Right hindlimb (tissue), 1 donor: ENCODE results near the gene COL6A3.
A peak's percentile ranks its signal among the peaks of the same experiment; 100 is the strongest.
"Not testable (repeated sequence)": the region's sequence is repeated elsewhere in the genome, so short reads cannot be mapped to it uniquely, and the experiment has no call there.

Experiments
- DNase-seq: peaks from one replicate; pipeline ENCODE4 v3.0.0-alpha.2; 2018

COL6A3 gene

GRCh38 chr2:237315170-237315828, 98.7 kb downstream of the COL6A3 start:
- DNase-seq = peak; percentile 96

- no peak for DNase-seq
These were observed 99.3 kb downstream of the COL6A3 start for GRCh38 chr2:237314681-237315080.

- no peak for DNase-seq
These were observed 99.8 kb downstream of the COL6A3 start for GRCh38 chr2:237314198-237314597.

GRCh38 chr2:237312021-237312755, 101.8 kb downstream of the COL6A3 start:
- DNase-seq = no peak

GRCh38 chr2:237310515-237311114, 103.3 kb downstream of the COL6A3 start:
- DNase-seq = no peak

- no peak for DNase-seq
These were observed 104.5 kb downstream of the COL6A3 start for GRCh38 chr2:237309416-237309815.

GRCh38 chr2:237309011-237309410, 105.0 kb downstream of the COL6A3 start:
- DNase-seq = peak; percentile 61

GRCh38 chr2:237307474-237307873, 106.5 kb downstream of the COL6A3 start:
- no peak for DNase-seq

GRCh38 chr2:237306787-237307170, 107.2 kb downstream of the COL6A3 start:
- no peak for DNase-seq

- DNase-seq = no peak
These were observed 107.7 kb downstream of the COL6A3 start for GRCh38 chr2:237306083-237306786.

- no peak for DNase-seq
These were observed 108.4 kb downstream of the COL6A3 start for GRCh38 chr2:237305579-237305978.

- no peak for DNase-seq
These were observed 109.0 kb downstream of the COL6A3 start for GRCh38 chr2:237304763-237305514.

- not testable (repeated sequence) for DNase-seq
These were observed 110.7 kb downstream of the COL6A3 start for GRCh38 chr2:237303244-237303643.

- no peak for DNase-seq
These were observed 112.4 kb downstream of the COL6A3 start for GRCh38 chr2:237301595-237301994.

- no peak for DNase-seq
These were observed 113.2 kb downstream of the COL6A3 start for GRCh38 chr2:237300739-237301138.

- DNase-seq = no peak
These were observed 114.1 kb downstream of the COL6A3 start for GRCh38 chr2:237299906-237300305.

- no peak for DNase-seq
These were observed 115.5 kb downstream of the COL6A3 start for GRCh38 chr2:237298151-237299118.

- no peak for DNase-seq
These were observed 116.4 kb downstream of the COL6A3 start for GRCh38 chr2:237297421-237298150.

GRCh38 chr2:237296756-237297155, 117.2 kb downstream of the COL6A3 start:
- no peak for DNase-seq

- DNase-seq = no peak
These were observed 118.0 kb downstream of the COL6A3 start for GRCh38 chr2:237295889-237296480.
